CD14-positive monocyte (primary cell): ENCODE results near the gene C3orf49. TPM values are rescaled to one million over a fixed set of nuclear protein-coding genes. Genes with fewer than 3 reads are reported as not detected.
A peak's percentile ranks its signal among the peaks of the same experiment; 100 is the strongest.

Source experiments
- DNase-seq, 3 donors: peaks; one replicate each; pipeline ENCODE4 v3.0.0-alpha.2; 2011 to 2022
- H2AFZ ChIP-seq: 2 replicates; pipeline ENCODE4 v1.6.0; 2012; ENCODE audit warnings: mild to moderate bottlenecking, low read depth, low read length, inconsistent platforms; ENCODE audit not compliant: insufficient read depth, poor library complexity, severe bottlenecking
- H3K27ac ChIP-seq, 2 donors: 1 replicate in 1 of 2; 2 replicates in 1 of 2; pipeline ENCODE4 v1.5.1; 2012 to 2013; ENCODE audit warnings: low read length in 2 of 2, control low read depth in 1 of 2, inconsistent platforms in 1 of 2, low read depth in 1 of 2, mild to moderate bottlenecking in 1 of 2
- H3K27me3 ChIP-seq, 2 donors: one replicate each; pipeline versions ENCODE4 v1.6.0 to v1.6.1; 2011 to 2013; ENCODE audit warnings: low read length in 2 of 2; ENCODE audit not compliant: control insufficient read depth in 2 of 2, insufficient read depth in 2 of 2
- H3K36me3 ChIP-seq, 2 donors: replicated peaks in 1 of 2; 1 replicate in 1 of 2; 2 replicates in 1 of 2; pipeline versions ENCODE4 v1.5.1 to v1.6.1; 2012 to 2013; ENCODE audit warnings: low read length in 2 of 2, control low read depth in 1 of 2, inconsistent platforms in 1 of 2, mild to moderate bottlenecking in 1 of 2; ENCODE audit not compliant: insufficient read depth in 2 of 2, control insufficient read depth in 1 of 2
- H3K4me1 ChIP-seq, 2 donors: 1 replicate in 1 of 2; 2 replicates in 1 of 2; pipeline versions ENCODE4 v1.5.1 to v1.6.1; 2012 to 2013; ENCODE audit warnings: low read length in 2 of 2, control low read depth in 1 of 2, inconsistent platforms in 1 of 2, mild to moderate bottlenecking in 1 of 2, moderate library complexity in 1 of 2; ENCODE audit not compliant: insufficient read depth in 2 of 2, control insufficient read depth in 1 of 2
- H3K4me2 ChIP-seq: replicated peaks from 2 replicates; pipeline ENCODE3; 2012; ENCODE audit warnings: low read length, moderate library complexity, mild to moderate bottlenecking; ENCODE audit not compliant: poor library complexity, severe bottlenecking; ENCODE audit errors: extremely low read depth
- H3K4me3 ChIP-seq, 3 experiments: fragments of 200-600 bp in 1 of 3; sonication (generic) in 1 of 3; replicated peaks in 1 of 3; 1 replicate in 2 of 3; 2 replicates in 1 of 3; pipeline ENCODE4 v1.5.1; 2011 to 2013; ENCODE audit warnings: low read length in 3 of 3, mild to moderate bottlenecking in 3 of 3, control low read depth in 2 of 3, low read depth in 2 of 3, inconsistent platforms in 1 of 3, moderate library complexity in 1 of 3
- H3K79me2 ChIP-seq: 2 replicates; pipeline ENCODE4 v1.6.0; 2012; ENCODE audit warnings: mild to moderate bottlenecking, control low read depth, inconsistent platforms, low read length, moderate library complexity; ENCODE audit not compliant: insufficient read depth
- H3K9ac ChIP-seq: 2 replicates; pipeline ENCODE4 v1.6.0; 2017; ENCODE audit warnings: low read length, mild to moderate bottlenecking; ENCODE audit not compliant: insufficient read depth, poor library complexity, severe bottlenecking
- H3K9me3 ChIP-seq, 2 donors: replicated peaks in 1 of 2; 1 replicate in 1 of 2; 2 replicates in 1 of 2; pipeline versions ENCODE4 v1.5.1 to v1.6.1; 2012 to 2013; ENCODE audit warnings: low read length in 2 of 2, control low read depth in 1 of 2; ENCODE audit not compliant: control insufficient read depth in 1 of 2, insufficient read depth in 1 of 2
- H4K20me1 ChIP-seq: 2 replicates; pipeline ENCODE4 v1.6.0; 2012; ENCODE audit warnings: mild to moderate bottlenecking, low read length, control low read depth, moderate library complexity; ENCODE audit not compliant: insufficient read depth
- H3K27ac Mint-ChIP-seq, 7 donors: one replicate each; pipeline ENCODE4 v1.8.0; 2020; ENCODE audit warnings: mild to moderate bottlenecking in 7 of 7, mixed read lengths in 7 of 7, moderate library complexity in 6 of 7, inconsistent platforms in 2 of 7
- H3K27me3 Mint-ChIP-seq, 3 donors: one replicate each; pipeline ENCODE4 v1.8.0; 2021 to 2022; ENCODE audit warnings: low read depth in 3 of 3, mild to moderate bottlenecking in 3 of 3, mixed read lengths in 3 of 3, moderate library complexity in 3 of 3, inconsistent platforms in 1 of 3
- H3K36me3 Mint-ChIP-seq, 2 donors: one replicate each; pipeline ENCODE4 v1.8.0; 2020; ENCODE audit warnings: mixed read lengths in 2 of 2, inconsistent platforms in 1 of 2, mild to moderate bottlenecking in 1 of 2
- H3K4me1 Mint-ChIP-seq: one replicate; pipeline ENCODE4 v1.8.0; 2020; ENCODE audit warnings: mild to moderate bottlenecking, mixed read lengths
- H3K4me3 Mint-ChIP-seq, 2 donors: one replicate each; pipeline ENCODE4 v1.8.0; 2020; ENCODE audit warnings: mild to moderate bottlenecking in 2 of 2, mixed read lengths in 2 of 2, moderate library complexity in 1 of 2
- H3K9me3 Mint-ChIP-seq, 7 donors: one replicate each; pipeline ENCODE4 v1.8.0; 2020 to 2022; ENCODE audit warnings: mixed read lengths in 7 of 7, mild to moderate bottlenecking in 6 of 7, moderate library complexity in 6 of 7, inconsistent platforms in 2 of 7
- WGBS: methylation state at CpG from one replicate; pipeline ENCODE4 v1.1.5; 2013; ENCODE audit warnings: missing lambda C conversion rate; ENCODE audit not compliant: insufficient coverage; 5-methylcytosine and 5-hydroxymethylcytosine counted together
- intact Hi-C, 2 donors: fragments of 100-400 bp; cut with micrococcal nuclease; formaldehyde crosslinking; loops; one replicate each; pipeline versions ENCODE4 v1.15.0 to v1.15.1; 2023
- polyA plus RNA-seq, 3 donors: library from polyadenylated mRNA; depleted of rRNA in 1 of 3; unstranded in 2 of 3; stranded (reverse) in 1 of 3; fragments of 300-500 nt in 2 of 3; fragments of >200 nt in 1 of 3; fragmentation: Illumina TruSeq in 2 of 3; gene quantifications; 1 replicate in 2 of 3; 2 replicates in 1 of 3; pipeline ENCODE4 v1.2.3, GENCODE V29; 2012 to 2021
- TF ChIP-seq, protein P1 (sequence below): fragments of 200-600 bp; IDR thresholded peaks from one replicate; pipeline ENCODE4 v1.8.0; 2022; ENCODE audit warnings: antibody characterized with exemption, mild to moderate bottlenecking

C3orf49 gene
- polyA plus RNA-seq, 3 donors: not detected

GRCh38 chr3:63830526-63830925 is 11.4 kb downstream of the C3orf49 start:
- no peak overlapping the region for H2AFZ ChIP-seq
- no peaks in the 10 kb centered on the region for H4K20me1 ChIP-seq
- no peaks in the 10 kb centered on the region for H3K79me2 ChIP-seq
- H3K4me3 ChIP-seq: no peak overlapping the region
- intact Hi-C loops: no loop called here
- no peak overlapping the region for H3K4me2 ChIP-seq
- Mint-ChIP-seq H3K27ac (no peak overlapping the region), H3K4me3 (no peak overlapping the region), H3K4me1 (no peaks in the 10 kb centered on the region), H3K9me3 (no peaks in the 10 kb centered on the region), H3K36me3 (peaks cover 46 to 56% of the 10 kb centered on the region in 2 donors), H3K27me3 (no peaks in the 10 kb centered on the region)
- H3K4me1 ChIP-seq: no peaks in the 10 kb centered on the region
- TF ChIP-seq, protein P1, sequence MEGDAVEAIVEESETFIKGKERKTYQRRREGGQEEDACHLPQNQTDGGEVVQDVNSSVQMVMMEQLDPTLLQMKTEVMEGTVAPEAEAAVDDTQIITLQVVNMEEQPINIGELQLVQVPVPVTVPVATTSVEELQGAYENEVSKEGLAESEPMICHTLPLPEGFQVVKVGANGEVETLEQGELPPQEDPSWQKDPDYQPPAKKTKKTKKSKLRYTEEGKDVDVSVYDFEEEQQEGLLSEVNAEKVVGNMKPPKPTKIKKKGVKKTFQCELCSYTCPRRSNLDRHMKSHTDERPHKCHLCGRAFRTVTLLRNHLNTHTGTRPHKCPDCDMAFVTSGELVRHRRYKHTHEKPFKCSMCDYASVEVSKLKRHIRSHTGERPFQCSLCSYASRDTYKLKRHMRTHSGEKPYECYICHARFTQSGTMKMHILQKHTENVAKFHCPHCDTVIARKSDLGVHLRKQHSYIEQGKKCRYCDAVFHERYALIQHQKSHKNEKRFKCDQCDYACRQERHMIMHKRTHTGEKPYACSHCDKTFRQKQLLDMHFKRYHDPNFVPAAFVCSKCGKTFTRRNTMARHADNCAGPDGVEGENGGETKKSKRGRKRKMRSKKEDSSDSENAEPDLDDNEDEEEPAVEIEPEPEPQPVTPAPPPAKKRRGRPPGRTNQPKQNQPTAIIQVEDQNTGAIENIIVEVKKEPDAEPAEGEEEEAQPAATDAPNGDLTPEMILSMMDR: no peak
- WGBS: 100% methylated on average over 3 of the region's 6 CpGs
- no peak overlapping the region for H3K9ac ChIP-seq
- no peaks in the 10 kb centered on the region for H3K9me3 ChIP-seq
- peaks cover 26 to 69% of the 10 kb centered on the region in 2 donors for H3K36me3 ChIP-seq
- H3K27ac ChIP-seq: no peak overlapping the region
- no peaks in the 10 kb centered on the region for H3K27me3 ChIP-seq
- no peak for DNase-seq

DNA sequence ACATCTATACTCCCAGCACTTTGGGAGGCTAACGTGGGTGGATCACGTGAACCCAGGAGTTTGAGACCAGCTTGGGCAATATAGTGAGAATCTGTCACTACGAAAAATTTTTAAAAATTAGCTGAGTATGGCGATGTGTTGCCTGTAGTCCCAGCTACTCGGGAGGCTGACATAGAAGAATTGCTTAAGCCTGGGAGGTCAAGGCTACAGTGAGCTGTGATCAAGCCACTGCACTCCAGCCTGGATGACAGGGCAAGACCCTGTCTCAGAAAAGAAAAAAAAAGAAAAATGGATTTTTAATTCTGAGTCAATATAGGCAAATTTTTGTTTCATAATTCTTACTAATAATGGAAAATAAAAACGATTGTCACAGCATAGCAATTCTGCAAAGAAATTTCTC is 13.3 kb downstream of the C3orf49 start:
- Histone ChIP-seq H3K27ac (no peak overlapping the region), H2AFZ (no peak overlapping the region), H3K79me2 (no peaks in the 10 kb centered on the region), H4K20me1 (no peaks in the 10 kb centered on the region), H3K36me3 (peaks cover 36 to 79% of the 10 kb centered on the region in 2 donors), H3K9ac (no peak overlapping the region), H3K4me3 (no peak overlapping the region), H3K9me3 (no peaks in the 10 kb centered on the region), H3K4me2 (no peak overlapping the region), H3K4me1 (no peaks in the 10 kb centered on the region), H3K27me3 (no peaks in the 10 kb centered on the region)
- Mint-ChIP-seq H3K9me3 (no peaks in the 10 kb centered on the region), H3K4me1 (no peaks in the 10 kb centered on the region), H3K4me3 (no peak overlapping the region), H3K36me3 (peaks cover 51 to 56% of the 10 kb centered on the region in 2 donors), H3K27ac (peak overlapping the region in 1 of 7 donors; percentile 50), H3K27me3 (no peaks in the 10 kb centered on the region)
- intact Hi-C loops: no loop called here
- no peak for DNase-seq
- TF ChIP-seq, protein P1: no peak
- WGBS: 97% methylated on average over 3 of the region's 6 CpGs
